HepG2 (cell line): ENCODE results near the gene DCDC2. TPM values are rescaled to one million over a fixed set of nuclear protein-coding genes. Genes with fewer than 3 reads are reported as not detected.

Source experiments
- AGO1 ChIP-seq: fragments of 200-400 bp; formaldehyde crosslinking; IDR thresholded peaks from 2 replicates; pipeline ENCODE4 v1.6.1; 2017; ENCODE audit warnings: mild to moderate bottlenecking, low read depth, low read length, moderate library complexity; ENCODE audit not compliant: poor library complexity, severe bottlenecking
- BRCA1 ChIP-seq: sonication (generic); formaldehyde crosslinking; IDR thresholded peaks from 2 replicates; pipeline ENCODE4 v1.4.0; 2020; ENCODE audit warnings: missing genetic modification reagents
- FOXA1 ChIP-seq, 2 experiments: fragments of 450-650 bp in 1 of 2; sonication (generic) in 1 of 2; formaldehyde crosslinking in 1 of 2; IDR thresholded peaks; 2 replicates each; pipeline versions ENCODE4 v1.4.0 to v1.6.1; 2016 to 2020; ENCODE audit warnings: missing genetic modification reagents in 1 of 2
- IRF2 ChIP-seq: IDR thresholded peaks from 2 replicates; pipeline ENCODE4 v1.6.1; 2018; ENCODE audit warnings: missing genetic modification reagents, missing compliant biosample characterization
- KLF6 ChIP-seq: IDR thresholded peaks from 2 replicates; pipeline ENCODE4 v1.8.0; 2016; ENCODE audit warnings: missing biosample characterization, missing genetic modification reagents
- KMT2A ChIP-seq: sonication (generic); formaldehyde crosslinking; IDR thresholded peaks from 2 replicates; pipeline ENCODE4 v1.4.0; 2020; ENCODE audit warnings: missing genetic modification reagents
- MYC ChIP-seq: sonication (generic); formaldehyde crosslinking; IDR thresholded peaks from 2 replicates; pipeline ENCODE4 v1.9.0; 2021; ENCODE audit warnings: missing genetic modification reagents, borderline replicate concordance
- NFYC ChIP-seq: IDR thresholded peaks from 2 replicates; pipeline ENCODE4 v1.6.1; 2016; ENCODE audit warnings: missing genetic modification reagents, missing compliant biosample characterization
- PHF20 ChIP-seq: sonication (generic); formaldehyde crosslinking; IDR thresholded peaks from 2 replicates; pipeline ENCODE4 v1.5.0; 2020; ENCODE audit warnings: mild to moderate bottlenecking, missing genetic modification reagents
- SATB2 ChIP-seq: sonication (generic); formaldehyde crosslinking; IDR thresholded peaks from 2 replicates; pipeline ENCODE4 v1.5.0; 2020; ENCODE audit warnings: missing genetic modification reagents
- SMARCC2 ChIP-seq: fragments of 450-650 bp; IDR thresholded peaks from 2 replicates; pipeline ENCODE4 v1.6.1; 2017; ENCODE audit warnings: antibody characterized with exemption, mild to moderate bottlenecking
- SRY ChIP-seq: sonication (generic); formaldehyde crosslinking; IDR thresholded peaks from 2 replicates; pipeline ENCODE4 v1.8.0; 2022; ENCODE audit warnings: mild to moderate bottlenecking, missing genetic modification reagents
- ZFP36L1 ChIP-seq: sonication (generic); formaldehyde crosslinking; IDR thresholded peaks from 2 replicates; pipeline ENCODE4 v1.8.0; 2022; ENCODE audit warnings: mild to moderate bottlenecking, missing genetic modification reagents, moderate library complexity
- ZFP82 ChIP-seq: sonication (generic); formaldehyde crosslinking; IDR thresholded peaks from 2 replicates; pipeline ENCODE4 v1.5.1; 2020; ENCODE audit warnings: mild to moderate bottlenecking, missing genetic modification reagents, borderline replicate concordance
- ZKSCAN8 ChIP-seq: IDR thresholded peaks from 2 replicates; pipeline ENCODE4 v1.6.1; 2016; ENCODE audit warnings: borderline replicate concordance, missing genetic modification reagents, missing compliant biosample characterization
- ZNF260 ChIP-seq: sonication (generic); formaldehyde crosslinking; IDR thresholded peaks from 2 replicates; pipeline ENCODE4 v1.4.0; 2020; ENCODE audit warnings: missing genetic modification reagents, low read depth, mild to moderate bottlenecking, borderline replicate concordance
- ZNF264 ChIP-seq: sonication (generic); formaldehyde crosslinking; IDR thresholded peaks from 2 replicates; pipeline ENCODE4 v1.4.0; 2020; ENCODE audit warnings: missing genetic modification reagents
- ZNF383 ChIP-seq: sonication (generic); formaldehyde crosslinking; IDR thresholded peaks from 2 replicates; pipeline ENCODE4 v1.4.0; 2020; ENCODE audit warnings: missing genetic modification reagents, mild to moderate bottlenecking, borderline replicate concordance
- ZNF556 ChIP-seq: sonication (generic); formaldehyde crosslinking; IDR thresholded peaks from 2 replicates; pipeline ENCODE4 v1.4.0; 2020; ENCODE audit warnings: mild to moderate bottlenecking, missing genetic modification reagents, borderline replicate concordance
- ZNF589 ChIP-seq: sonication (generic); formaldehyde crosslinking; conservative IDR thresholded peaks from 2 replicates; pipeline ENCODE4 v1.8.0; 2022; ENCODE audit warnings: mild to moderate bottlenecking, moderate library complexity, missing genetic modification reagents
- ZNF709 ChIP-seq: sonication (generic); formaldehyde crosslinking; IDR thresholded peaks from 2 replicates; pipeline ENCODE4 v1.5.0; 2020; ENCODE audit warnings: mild to moderate bottlenecking, missing genetic modification reagents
- ZNF878 ChIP-seq: sonication (generic); formaldehyde crosslinking; IDR thresholded peaks from 2 replicates; pipeline ENCODE4 v1.8.1; 2023; ENCODE audit warnings: mild to moderate bottlenecking, missing genetic modification reagents, moderate library complexity
- ZSCAN29 ChIP-seq: sonication (generic); formaldehyde crosslinking; conservative IDR thresholded peaks from 2 replicates; pipeline ENCODE4 v1.4.0; 2020; ENCODE audit warnings: mild to moderate bottlenecking, missing genetic modification reagents
- polyA plus RNA-seq, 8 experiments: library from polyadenylated mRNA; depleted of rRNA in 3 of 8; stranded (reverse) in 7 of 8; unstranded in 1 of 8; fragments of >200 nt; fragmentation: Illumina TruSeq in 4 of 8; extraction: Trizol in 4 of 8; gene quantifications; 2 replicates each; pipeline versions ENCODE4 v1.2.1 to v1.2.3, GENCODE V29; 2011 to 2016; ENCODE audit warnings: low read depth in 4 of 8, missing spikeins in 1 of 8, mixed read lengths in 1 of 8; ENCODE audit not compliant: insufficient read depth in 1 of 8
- total RNA-seq, 5 experiments: library from RNA; depleted of rRNA; stranded (reverse); fragments of >200 nt; fragmentation: Illumina TruSeq; extraction: Trizol; gene quantifications; 2 replicates each; pipeline ENCODE4 v1.2.3, GENCODE V29; 2016; ENCODE audit warnings: low read depth in 1 of 5
- TF ChIP-seq, protein P1 (sequence below): IDR thresholded peaks from 2 replicates; pipeline ENCODE4 v1.6.1; 2016
- TF ChIP-seq, protein P2 (sequence below): IDR thresholded peaks from 2 replicates; pipeline ENCODE4 v1.6.1; 2016; ENCODE audit warnings: mild to moderate bottlenecking
- TF ChIP-seq, protein P3 (sequence below): IDR thresholded peaks from 2 replicates; pipeline ENCODE4 v1.6.1; 2018; ENCODE audit warnings: missing genetic modification reagents

The DCDC2 gene
- total and polyA plus RNA-seq, 2 of the 13 experiments (the other 11 are each of a cell fraction or from before 2014, with no cell fraction given): 9.0 to 36.2 TPM

DNA sequence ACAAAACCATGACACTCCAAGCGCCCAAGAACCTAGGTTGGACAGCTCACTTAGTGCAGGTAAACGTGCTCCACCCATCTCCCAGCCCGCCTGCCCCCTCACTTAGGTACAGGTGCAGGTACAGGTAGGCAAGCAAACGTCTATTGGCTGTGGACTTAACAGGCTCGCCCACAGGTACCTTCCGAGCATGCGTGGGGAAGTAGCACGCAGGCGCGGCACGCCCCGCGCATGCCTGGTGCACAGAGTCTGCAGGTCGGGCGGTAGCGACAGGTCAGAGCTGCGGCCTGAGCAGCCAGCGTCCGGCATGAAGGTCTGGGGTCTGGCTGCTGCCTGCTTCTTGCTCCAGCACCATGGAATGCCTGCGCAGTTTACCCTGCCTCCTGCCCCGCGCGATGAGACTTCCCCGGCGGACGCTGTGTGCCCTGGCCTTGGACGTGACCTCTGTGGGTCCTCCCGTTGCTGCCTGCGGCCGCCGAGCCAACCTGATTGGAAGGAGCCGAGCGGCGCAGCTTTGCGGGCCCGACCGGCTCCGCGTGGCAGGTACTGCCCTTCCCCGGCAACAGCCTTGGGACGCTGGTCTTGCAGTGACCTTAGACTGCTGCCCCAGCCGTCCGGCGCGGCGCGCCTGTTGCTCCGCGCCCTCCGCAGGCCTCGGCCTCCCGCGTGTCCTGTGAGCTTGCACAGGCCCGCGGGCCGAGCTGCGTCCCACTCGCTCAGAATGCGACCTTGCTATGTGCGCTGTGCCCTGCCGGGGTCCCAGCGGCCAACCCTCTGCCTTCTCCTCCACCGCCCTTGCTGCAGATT lies 45.0 kb upstream of the DCDC2 start, which contains the start of gene MRS2 (continued):
- TF ChIP-seq ZNF589 (CRISPR knock-in tag): peak; percentile 95
- TF ChIP-seq ZNF709: peak; percentile 76; the same call in 1 of the 2 replicates
- TF ChIP-seq, protein P1, sequence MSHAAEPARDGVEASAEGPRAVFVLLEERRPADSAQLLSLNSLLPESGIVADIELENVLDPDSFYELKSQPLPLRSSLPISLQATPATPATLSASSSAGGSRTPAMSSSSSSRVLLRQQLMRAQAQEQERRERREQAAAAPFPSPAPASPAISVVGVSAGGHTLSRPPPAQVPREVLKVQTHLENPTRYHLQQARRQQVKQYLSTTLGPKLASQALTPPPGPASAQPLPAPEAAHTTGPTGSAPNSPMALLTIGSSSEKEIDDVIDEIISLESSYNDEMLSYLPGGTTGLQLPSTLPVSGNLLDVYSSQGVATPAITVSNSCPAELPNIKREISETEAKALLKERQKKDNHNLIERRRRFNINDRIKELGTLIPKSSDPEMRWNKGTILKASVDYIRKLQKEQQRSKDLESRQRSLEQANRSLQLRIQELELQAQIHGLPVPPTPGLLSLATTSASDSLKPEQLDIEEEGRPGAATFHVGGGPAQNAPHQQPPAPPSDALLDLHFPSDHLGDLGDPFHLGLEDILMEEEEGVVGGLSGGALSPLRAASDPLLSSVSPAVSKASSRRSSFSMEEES: peak; percentile 11; the same call in 1 of the 2 replicates
- peak; percentile 97 for TF ChIP-seq ZNF556
- peak; percentile 78 for TF ChIP-seq AGO1
- TF ChIP-seq NFYC (CRISPR knock-in tag): peak; percentile 75
- peak; percentile 95; the same call in 1 of the 2 replicates for TF ChIP-seq BRCA1
- TF ChIP-seq PHF20: peak; percentile 87
- no peak for TF ChIP-seq ZNF878 (CRISPR knock-in tag)
- TF ChIP-seq, protein P2, sequence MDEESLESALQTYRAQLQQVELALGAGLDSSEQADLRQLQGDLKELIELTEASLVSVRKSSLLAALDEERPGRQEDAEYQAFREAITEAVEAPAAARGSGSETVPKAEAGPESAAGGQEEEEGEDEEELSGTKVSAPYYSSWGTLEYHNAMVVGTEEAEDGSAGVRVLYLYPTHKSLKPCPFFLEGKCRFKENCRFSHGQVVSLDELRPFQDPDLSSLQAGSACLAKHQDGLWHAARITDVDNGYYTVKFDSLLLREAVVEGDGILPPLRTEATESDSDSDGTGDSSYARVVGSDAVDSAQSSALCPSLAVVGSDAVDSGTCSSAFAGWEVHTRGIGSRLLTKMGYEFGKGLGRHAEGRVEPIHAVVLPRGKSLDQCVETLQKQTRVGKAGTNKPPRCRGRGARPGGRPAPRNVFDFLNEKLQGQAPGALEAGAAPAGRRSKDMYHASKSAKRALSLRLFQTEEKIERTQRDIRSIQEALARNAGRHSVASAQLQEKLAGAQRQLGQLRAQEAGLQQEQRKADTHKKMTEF (CRISPR knock-in tag): peak; percentile 85; the same call in 1 of the 2 replicates
- TF ChIP-seq ZNF383 (CRISPR knock-in tag): peak; percentile 97; the same call in 1 of the 2 replicates
- peak; percentile 91 for TF ChIP-seq KLF6 (CRISPR knock-in tag)
- peak; percentile 92; the same call in 1 of the 2 replicates for TF ChIP-seq ZNF260
- TF ChIP-seq FOXA1 (IDR thresholded peaks at IDR 0.05): no peak
- peak; percentile 85 for TF ChIP-seq FOXA1 (CRISPR knock-in tag; IDR thresholded peaks at IDR 0.05)
- TF ChIP-seq MYC: peak; percentile 93; the same call in 1 of the 2 replicates
- TF ChIP-seq, protein P3, sequence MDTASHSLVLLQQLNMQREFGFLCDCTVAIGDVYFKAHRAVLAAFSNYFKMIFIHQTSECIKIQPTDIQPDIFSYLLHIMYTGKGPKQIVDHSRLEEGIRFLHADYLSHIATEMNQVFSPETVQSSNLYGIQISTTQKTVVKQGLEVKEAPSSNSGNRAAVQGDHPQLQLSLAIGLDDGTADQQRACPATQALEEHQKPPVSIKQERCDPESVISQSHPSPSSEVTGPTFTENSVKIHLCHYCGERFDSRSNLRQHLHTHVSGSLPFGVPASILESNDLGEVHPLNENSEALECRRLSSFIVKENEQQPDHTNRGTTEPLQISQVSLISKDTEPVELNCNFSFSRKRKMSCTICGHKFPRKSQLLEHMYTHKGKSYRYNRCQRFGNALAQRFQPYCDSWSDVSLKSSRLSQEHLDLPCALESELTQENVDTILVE: peak; percentile 47; the same call in 1 of the 2 replicates
- TF ChIP-seq IRF2 (CRISPR knock-in tag): no peak; the same call in 1 of the 2 replicates
- TF ChIP-seq ZNF264 (CRISPR knock-in tag): peak; percentile 90
- no peak for TF ChIP-seq ZFP82 (CRISPR knock-in tag)
- 0 out of 2 replicates have a peak, but pooled peaks have one; percentile 52 for TF ChIP-seq ZFP36L1 (CRISPR knock-in tag)
- TF ChIP-seq KMT2A (CRISPR knock-in tag): peak; percentile 98
- peak; percentile 100 for TF ChIP-seq SRY (CRISPR knock-in tag)
- peak; percentile 50; the same call in 1 of the 2 replicates for TF ChIP-seq SATB2 (CRISPR knock-in tag)
- TF ChIP-seq ZKSCAN8 (CRISPR knock-in tag): peak; percentile 76
- TF ChIP-seq ZSCAN29 (CRISPR knock-in tag): 0 out of 2 replicates have a peak, but pooled peaks have one; percentile 86
- no peak for TF ChIP-seq SMARCC2
